Calu3 (cell line): ENCODE data around the gene LAMTOR1. TPM values are rescaled to one million over a fixed set of nuclear protein-coding genes. Genes with fewer than 3 reads are reported as not detected.

ENCODE experiments used
- BruUV-seq: library from RNA; stranded (reverse); fragments of 400-500 nt; replicated peaks from 2 replicates; lab custom pipeline; 2021; lab: Mats Ljungman, UMichigan
- CTCF ChIA-PET: fragments of 300-600 bp; sonication (Branson Sonifier 250); formaldehyde crosslinking; loops from one replicate; lab custom pipeline; 2022; ENCODE audit warnings: antibody characterized with exemption; lab: Charles Lee
- DNase-seq: peaks from one replicate; pipeline ENCODE4 v3.0.0; 2022
- H3K27ac Mint-ChIP-seq: one replicate; pipeline ENCODE4 v1.8.0; 2022; ENCODE audit warnings: mixed read lengths; ENCODE audit not compliant: unreplicated experiment
- H3K27me3 Mint-ChIP-seq: one replicate; pipeline ENCODE4 v1.8.0; 2022; ENCODE audit warnings: mixed read lengths; ENCODE audit not compliant: unreplicated experiment
- H3K36me3 Mint-ChIP-seq: one replicate; pipeline ENCODE4 v1.8.0; 2022; ENCODE audit warnings: mild to moderate bottlenecking, moderate library complexity, mixed read lengths; ENCODE audit not compliant: insufficient read depth, unreplicated experiment
- H3K4me1 Mint-ChIP-seq: one replicate; pipeline ENCODE4 v1.8.0; 2022; ENCODE audit warnings: mild to moderate bottlenecking, low read depth, mixed read lengths; ENCODE audit not compliant: unreplicated experiment
- H3K4me3 Mint-ChIP-seq: one replicate; pipeline ENCODE4 v1.8.0; 2022; ENCODE audit warnings: mild to moderate bottlenecking, low read depth, moderate library complexity, mixed read lengths; ENCODE audit not compliant: unreplicated experiment
- H3K9me3 Mint-ChIP-seq: one replicate; pipeline ENCODE4 v1.8.0; 2022; ENCODE audit warnings: low read depth, mixed read lengths; ENCODE audit not compliant: unreplicated experiment
- intact Hi-C: fragments of 100-400 bp; cut with micrococcal nuclease; formaldehyde crosslinking; loops from one replicate; pipeline ENCODE4 v1.10.0; 2022; ENCODE audit not compliant: unreplicated experiment
- total RNA-seq: library from RNA; stranded (reverse); gene quantifications from 2 replicates; pipeline ENCODE4 v1.2.3, GENCODE V29; 2022
- TF ChIP-seq, protein P1 (sequence below): fragments of 200-600 bp; IDR thresholded peaks from one replicate; pipeline ENCODE4 v1.8.0; 2022; ENCODE audit warnings: antibody characterized with exemption; ENCODE audit not compliant: unreplicated experiment

LAMTOR1 gene
- total RNA-seq, 1 experiment from 2014 or later: 67.1 TPM

DNA sequence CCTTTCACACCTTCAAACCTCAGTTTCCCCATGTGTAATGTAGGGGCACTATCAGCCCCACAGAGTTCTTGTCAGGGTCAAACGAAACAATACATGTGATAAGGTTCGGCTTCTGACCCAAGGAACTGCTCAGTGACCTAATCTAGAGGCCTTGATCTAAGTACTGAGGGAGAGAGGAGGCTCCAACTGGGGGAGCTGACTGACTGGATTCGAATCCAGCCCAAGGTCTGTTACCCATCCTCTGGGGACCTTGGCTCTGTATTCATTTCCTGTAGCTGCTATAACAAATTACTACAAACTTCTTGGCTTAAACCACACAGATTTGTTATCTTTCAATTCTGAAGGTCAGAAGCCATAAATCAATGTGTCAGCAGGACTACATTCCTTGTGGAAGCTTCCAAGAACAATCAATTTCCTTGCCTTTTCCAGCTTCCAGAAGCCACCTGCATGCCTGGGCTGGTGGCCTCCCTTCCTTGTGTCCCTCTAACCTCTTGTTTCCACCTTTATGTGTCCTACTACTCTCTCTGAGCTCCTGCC is 20.1 kb upstream of the LAMTOR1 start:
- H3K36me3 Mint-ChIP-seq: no peaks in the 10 kb centered on the region
- H3K4me3 Mint-ChIP-seq: no peak overlapping the region
- no TSS peak for BruUV-seq
- CTCF ChIA-PET: no interaction called here
- H3K27me3 Mint-ChIP-seq: peaks cover 3% of the 10 kb centered on the region
- no peak overlapping the region for H3K27ac Mint-ChIP-seq
- TF ChIP-seq, protein P1, sequence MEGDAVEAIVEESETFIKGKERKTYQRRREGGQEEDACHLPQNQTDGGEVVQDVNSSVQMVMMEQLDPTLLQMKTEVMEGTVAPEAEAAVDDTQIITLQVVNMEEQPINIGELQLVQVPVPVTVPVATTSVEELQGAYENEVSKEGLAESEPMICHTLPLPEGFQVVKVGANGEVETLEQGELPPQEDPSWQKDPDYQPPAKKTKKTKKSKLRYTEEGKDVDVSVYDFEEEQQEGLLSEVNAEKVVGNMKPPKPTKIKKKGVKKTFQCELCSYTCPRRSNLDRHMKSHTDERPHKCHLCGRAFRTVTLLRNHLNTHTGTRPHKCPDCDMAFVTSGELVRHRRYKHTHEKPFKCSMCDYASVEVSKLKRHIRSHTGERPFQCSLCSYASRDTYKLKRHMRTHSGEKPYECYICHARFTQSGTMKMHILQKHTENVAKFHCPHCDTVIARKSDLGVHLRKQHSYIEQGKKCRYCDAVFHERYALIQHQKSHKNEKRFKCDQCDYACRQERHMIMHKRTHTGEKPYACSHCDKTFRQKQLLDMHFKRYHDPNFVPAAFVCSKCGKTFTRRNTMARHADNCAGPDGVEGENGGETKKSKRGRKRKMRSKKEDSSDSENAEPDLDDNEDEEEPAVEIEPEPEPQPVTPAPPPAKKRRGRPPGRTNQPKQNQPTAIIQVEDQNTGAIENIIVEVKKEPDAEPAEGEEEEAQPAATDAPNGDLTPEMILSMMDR: no peak
- no peak for DNase-seq
- no peaks in the 10 kb centered on the region for H3K4me1 Mint-ChIP-seq
- no peaks in the 10 kb centered on the region for H3K9me3 Mint-ChIP-seq
- intact Hi-C loops: no loop called here

DNA sequence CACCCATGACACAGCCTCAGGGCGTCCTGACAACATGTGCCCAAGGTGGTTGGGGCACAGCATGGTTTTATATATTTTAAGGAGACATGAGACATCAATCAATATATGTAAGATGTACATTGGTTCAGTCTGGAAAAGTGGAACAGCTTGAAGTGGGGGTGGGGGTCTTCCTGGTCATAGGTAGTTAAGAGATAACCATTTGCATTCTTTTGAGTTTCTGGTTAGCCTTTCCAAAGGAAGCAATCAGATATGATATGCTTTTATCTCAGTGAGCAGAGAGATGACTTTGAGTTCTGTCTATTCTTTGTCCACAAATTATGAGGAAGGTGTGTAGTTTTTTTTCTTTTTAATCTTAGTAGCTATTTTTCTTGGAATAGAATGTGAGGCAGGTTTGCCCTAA is 19.5 kb upstream of the LAMTOR1 start:
- TF ChIP-seq, protein P1: no peak
- Mint-ChIP-seq H3K9me3 (no peaks in the 10 kb centered on the region), H3K4me3 (no peak overlapping the region), H3K27me3 (no peaks in the 10 kb centered on the region), H3K36me3 (no peaks in the 10 kb centered on the region), H3K27ac (no peak overlapping the region), H3K4me1 (no peaks in the 10 kb centered on the region)
- no TSS peak for BruUV-seq
- no peak for DNase-seq
- intact Hi-C loops: no loop called here
- CTCF ChIA-PET: no interaction called here

DNA sequence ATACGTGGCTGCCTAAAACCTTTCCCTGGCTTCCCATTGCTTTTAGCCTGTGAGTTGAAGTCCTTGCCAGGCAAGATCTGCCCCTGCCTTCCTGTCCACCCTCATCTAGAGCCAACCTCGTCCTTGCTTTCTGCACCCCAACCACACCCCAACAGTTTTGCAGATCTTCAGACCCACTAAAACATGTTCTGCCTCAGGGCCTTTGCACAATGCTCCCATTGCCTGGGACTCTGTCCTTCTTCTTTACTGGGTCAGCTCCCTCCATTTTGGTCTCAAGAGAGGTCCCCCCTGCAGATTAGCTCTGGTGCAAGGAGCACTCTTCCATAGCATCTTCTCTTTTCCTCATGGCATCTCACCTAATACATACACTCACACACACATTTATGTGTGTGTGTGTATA is 17.8 kb upstream of the LAMTOR1 start:
- H3K4me3 Mint-ChIP-seq: no peak overlapping the region
- H3K9me3 Mint-ChIP-seq: no peaks in the 10 kb centered on the region
- CTCF ChIA-PET: no interaction called here
- H3K4me1 Mint-ChIP-seq: no peaks in the 10 kb centered on the region
- H3K27me3 Mint-ChIP-seq: peaks cover 12% of the 10 kb centered on the region
- TF ChIP-seq, protein P1: no peak
- intact Hi-C loops: no loop called here
- no peak for DNase-seq
- no peak overlapping the region for H3K27ac Mint-ChIP-seq
- no peaks in the 10 kb centered on the region for H3K36me3 Mint-ChIP-seq
- BruUV-seq: no TSS peak

DNA sequence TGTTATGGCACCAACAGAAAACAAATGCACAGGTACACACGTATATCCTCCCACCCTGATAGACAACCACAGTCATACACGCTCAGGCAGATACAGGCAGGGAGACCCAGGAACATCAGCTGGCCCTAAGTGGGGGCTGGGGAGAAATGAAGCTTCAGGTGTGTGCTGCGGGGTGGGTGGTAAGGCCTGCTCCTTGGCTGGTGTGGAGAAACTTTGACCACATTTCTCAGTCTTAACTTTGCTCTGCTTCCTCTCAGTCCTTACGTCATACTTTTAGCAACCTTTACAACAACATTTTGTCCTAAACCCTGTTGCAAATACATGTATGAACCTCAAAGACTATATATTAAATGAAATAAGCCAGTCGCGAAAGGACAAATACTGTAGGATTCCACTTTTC is 16.1 kb upstream of the LAMTOR1 start:
- Mint-ChIP-seq H3K4me3 (no peak overlapping the region), H3K27ac (no peak overlapping the region), H3K9me3 (no peaks in the 10 kb centered on the region), H3K36me3 (no peaks in the 10 kb centered on the region), H3K27me3 (peaks cover 13% of the 10 kb centered on the region), H3K4me1 (no peaks in the 10 kb centered on the region)
- CTCF ChIA-PET: no interaction called here
- no TSS peak for BruUV-seq
- no peak for DNase-seq
- intact Hi-C loops: no loop called here
- TF ChIP-seq, protein P1: no peak
